Measurements from ENCODE around the gene SLC30A1.
A peak's percentile ranks its signal among the peaks of the same experiment; 100 is the strongest.
"Not testable (repeated sequence)": the region's sequence is repeated elsewhere in the genome, so short reads cannot be mapped to it uniquely, and the experiment has no call there.

The SLC30A1 gene

DNA sequence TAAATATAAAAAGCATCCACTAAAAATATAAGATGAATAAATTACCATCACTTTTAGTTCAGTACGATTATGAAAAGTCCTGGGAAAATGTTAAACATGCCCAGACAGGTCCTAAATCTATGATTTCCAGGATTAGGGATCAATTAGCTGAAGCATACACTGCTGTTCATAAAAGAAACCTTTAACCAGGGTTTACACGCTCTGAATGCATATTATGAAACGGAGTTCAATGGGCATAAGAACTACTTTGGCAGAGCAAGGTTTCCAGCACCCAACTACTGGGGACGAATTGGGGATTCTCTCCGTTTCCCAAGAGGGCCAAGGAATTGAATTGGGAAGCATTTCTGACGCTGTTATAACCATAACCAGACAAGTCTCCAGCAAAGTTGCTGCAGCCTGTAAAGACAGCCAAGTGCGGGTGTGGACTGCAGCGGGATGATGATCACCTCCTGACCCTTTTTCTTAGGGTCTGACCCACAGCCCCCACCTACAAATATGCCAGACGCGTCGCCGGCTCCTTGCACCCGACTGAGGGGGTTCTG, 1.6 kb downstream of the SLC30A1 start:
- peak overlapping the region; percentile 93 for H3K4me3 ChIP-seq (ENCODE audit: low read depth, low read length)
- ChIA-PET POLR2A (interaction anchor here (0.7 kb wide), 1 partner anchor 1294 kb away, joined by 3 read pairs; no protein-coding TSS in a partner anchor), CTCF (interaction anchor here (0.9 to 1.8 kb wide), 8 partner anchors 17 to 80 kb away, joined by 3 to 8 read pairs (median 4); no protein-coding TSS in a partner anchor)
- DNase-seq (ENCODE audit: low read depth, low spot score): no peak
- TF ChIP-seq, protein P1, sequence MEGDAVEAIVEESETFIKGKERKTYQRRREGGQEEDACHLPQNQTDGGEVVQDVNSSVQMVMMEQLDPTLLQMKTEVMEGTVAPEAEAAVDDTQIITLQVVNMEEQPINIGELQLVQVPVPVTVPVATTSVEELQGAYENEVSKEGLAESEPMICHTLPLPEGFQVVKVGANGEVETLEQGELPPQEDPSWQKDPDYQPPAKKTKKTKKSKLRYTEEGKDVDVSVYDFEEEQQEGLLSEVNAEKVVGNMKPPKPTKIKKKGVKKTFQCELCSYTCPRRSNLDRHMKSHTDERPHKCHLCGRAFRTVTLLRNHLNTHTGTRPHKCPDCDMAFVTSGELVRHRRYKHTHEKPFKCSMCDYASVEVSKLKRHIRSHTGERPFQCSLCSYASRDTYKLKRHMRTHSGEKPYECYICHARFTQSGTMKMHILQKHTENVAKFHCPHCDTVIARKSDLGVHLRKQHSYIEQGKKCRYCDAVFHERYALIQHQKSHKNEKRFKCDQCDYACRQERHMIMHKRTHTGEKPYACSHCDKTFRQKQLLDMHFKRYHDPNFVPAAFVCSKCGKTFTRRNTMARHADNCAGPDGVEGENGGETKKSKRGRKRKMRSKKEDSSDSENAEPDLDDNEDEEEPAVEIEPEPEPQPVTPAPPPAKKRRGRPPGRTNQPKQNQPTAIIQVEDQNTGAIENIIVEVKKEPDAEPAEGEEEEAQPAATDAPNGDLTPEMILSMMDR (IDR thresholded peaks at IDR 0.05; ENCODE audit: insufficient read depth, low read length, missing control alignments): no peak

DNA sequence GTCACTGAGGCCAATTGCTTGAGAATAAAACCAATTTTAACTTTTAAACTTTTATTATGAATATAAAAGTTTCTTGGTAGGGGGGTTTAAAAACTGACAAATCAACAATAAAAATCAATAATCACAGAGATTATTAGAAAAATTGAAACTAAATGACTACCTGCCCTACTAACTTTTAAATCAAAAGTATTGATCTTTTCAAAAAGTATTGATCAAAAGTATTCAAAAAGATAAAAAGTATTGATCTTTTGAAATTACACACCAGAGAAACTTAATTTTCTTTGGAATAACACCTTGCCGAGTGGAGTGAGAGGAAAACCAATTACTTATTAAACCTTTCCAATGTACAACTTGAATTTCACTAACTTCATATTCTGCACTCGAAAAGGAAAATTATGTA, 2.2 kb downstream of the SLC30A1 start:
- ChIA-PET CTCF (interaction anchor here (0.9 to 1.8 kb wide), 8 partner anchors 18 to 81 kb away, joined by 3 to 8 read pairs (median 4); no protein-coding TSS in a partner anchor), POLR2A (no interaction called here)
- no peak for DNase-seq (ENCODE audit: low read depth, low spot score)
- peak overlapping the region; percentile 93 for H3K4me3 ChIP-seq (ENCODE audit: low read depth, low read length)
- TF ChIP-seq, protein P1 (IDR thresholded peaks at IDR 0.05; ENCODE audit: insufficient read depth, low read length, missing control alignments): no peak

DNA sequence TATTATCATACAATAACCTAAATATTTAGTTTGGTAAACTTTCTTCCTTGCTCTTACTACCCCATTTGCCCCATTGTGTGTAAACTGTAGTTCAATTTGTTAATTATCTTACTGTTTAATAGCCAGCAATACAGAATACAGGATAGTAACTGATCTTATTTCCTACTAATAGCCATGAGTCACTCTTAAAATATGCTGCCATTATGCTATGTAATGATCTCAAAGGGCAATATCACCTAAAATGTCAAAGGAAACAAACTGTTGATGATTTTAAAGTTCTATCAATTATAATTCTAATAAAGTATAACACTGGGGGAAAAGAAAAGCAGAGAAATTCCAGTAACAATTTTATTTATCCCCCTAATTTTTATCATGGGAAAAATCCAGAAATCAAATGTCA, 4.3 kb downstream of the SLC30A1 start:
- H3K4me3 ChIP-seq (ENCODE audit: low read depth, low read length): no peak overlapping the region
- CTCF ChIA-PET: interaction anchor here (0.8 to 3.7 kb wide), 5 partner anchors 9 to 81 kb away, joined by 3 to 9 read pairs (median 6); no protein-coding TSS in a partner anchor
- TF ChIP-seq, protein P1 (IDR thresholded peaks at IDR 0.05; ENCODE audit: insufficient read depth, low read length, missing control alignments): no peak
- DNase-seq (ENCODE audit: low read depth, low spot score): no peak
- POLR2A ChIA-PET: no interaction called here

DNA sequence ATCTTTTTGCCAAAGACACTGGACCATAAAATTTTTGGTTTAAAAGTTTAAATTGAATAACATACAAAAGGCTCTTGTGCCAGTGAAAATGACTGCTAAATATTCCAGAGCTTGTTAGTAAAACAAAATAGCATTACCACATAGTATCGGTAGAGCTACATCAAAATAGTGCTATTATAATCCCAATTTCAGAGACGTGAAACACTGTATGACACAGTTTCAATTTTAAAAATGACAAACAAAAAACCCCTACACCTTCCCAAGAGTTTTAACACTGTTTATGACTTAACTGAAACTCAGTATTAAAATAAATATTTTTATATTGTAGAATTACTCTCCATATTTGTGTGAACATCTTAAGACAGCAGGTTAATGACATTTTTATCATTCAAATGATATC, 7.0 kb downstream of the SLC30A1 start:
- POLR2A ChIA-PET: no interaction called here

DNA sequence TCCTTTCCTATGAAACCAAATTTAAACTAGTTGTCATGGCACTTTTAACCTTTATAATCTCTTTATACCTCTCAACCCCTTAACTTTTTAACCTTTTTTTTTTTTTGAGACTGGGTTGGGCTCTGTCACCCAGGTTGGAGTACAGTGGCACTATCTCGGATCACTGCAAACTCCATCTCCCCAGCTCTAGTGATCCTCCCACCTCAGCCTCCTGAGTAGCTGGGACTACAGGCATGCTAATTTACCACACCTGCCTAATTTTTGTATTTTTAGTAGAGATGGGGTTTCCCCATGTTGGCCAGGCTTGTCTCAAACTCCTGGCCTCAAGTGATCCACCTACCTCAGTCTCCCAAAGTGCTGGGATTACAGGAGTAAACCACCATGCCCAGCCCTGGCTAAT, 8.6 kb downstream of the SLC30A1 start:
- POLR2A ChIA-PET; DNase-seq (ENCODE audit: low read depth, low spot score); H3K4me3 ChIP-seq (ENCODE audit: low read depth, low read length): not testable (repeated sequence)
- CTCF ChIA-PET: interaction anchor here (1.0 to 1.3 kb wide), 2 partner anchors 42 to 56 kb away, joined by 3 to 4 read pairs; no protein-coding TSS in a partner anchor

More for the DNA sequence above, 7.0 kb downstream of the SLC30A1 start:
- DNase-seq (ENCODE audit: low read depth, low spot score): no peak
- CTCF ChIA-PET: interaction anchor here (0.6 to 3.7 kb wide), 2 partner anchors 13 to 89 kb away, joined by 3 to 9 read pairs; no protein-coding TSS in a partner anchor
- H3K4me3 ChIP-seq (ENCODE audit: low read depth, low read length): no peak overlapping the region
- TF ChIP-seq, protein P1 (IDR thresholded peaks at IDR 0.05; ENCODE audit: insufficient read depth, low read length, missing control alignments): no peak

DNA sequence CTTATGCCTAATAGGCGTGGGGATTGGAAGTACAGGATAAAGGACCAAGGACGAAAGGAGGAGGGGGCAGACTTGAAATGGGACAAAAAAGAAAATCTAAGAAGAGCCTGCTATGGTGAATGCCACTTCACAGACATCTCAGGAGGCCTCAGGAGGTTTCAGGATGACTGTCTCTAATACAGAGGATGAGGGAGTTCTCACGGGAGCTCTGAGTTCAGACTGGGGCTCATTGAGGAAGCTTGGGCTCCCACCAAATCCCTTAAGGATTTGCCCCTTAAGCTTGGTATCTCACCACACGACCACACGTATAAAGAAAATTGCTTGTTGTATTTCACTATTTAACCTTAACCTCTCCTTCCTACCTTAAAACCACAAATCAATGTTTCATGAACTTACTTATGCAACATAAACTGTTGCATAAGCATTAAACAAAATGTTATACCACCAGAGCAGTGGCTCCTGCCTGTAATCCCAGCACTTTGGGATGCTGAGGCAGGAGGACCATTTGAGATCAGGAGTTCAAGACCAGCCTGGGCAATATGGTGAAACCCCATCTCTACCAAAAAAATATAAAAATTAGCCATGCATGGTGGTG, 12.4 kb downstream of the SLC30A1 start:
- CTCF ChIA-PET: interaction anchor here (0.8 kb wide), 1 partner anchor 14 kb away, joined by 3 read pairs; no protein-coding TSS in a partner anchor
- TF ChIP-seq, protein P1 (IDR thresholded peaks at IDR 0.05; ENCODE audit: insufficient read depth, low read length, missing control alignments): no peak
- H3K4me3 ChIP-seq (ENCODE audit: low read depth, low read length): no peak overlapping the region
- POLR2A ChIA-PET: no interaction called here
- DNase-seq (ENCODE audit: low read depth, low spot score): no peak
